ENCODE data around the gene PNPLA6. TPM values are rescaled to one million over a fixed set of nuclear protein-coding genes. Genes with fewer than 3 reads are reported as not detected.

The PNPLA6 gene
- total and polyA plus RNA-seq, 9 of the 15 experiments (the other 6 are each of a cell fraction or from before 2014, with no cell fraction given) = 0.07 to 30.2 (median 8.3) TPM

GRCh38 chr19:7515645-7516151 is 19.8 kb upstream of the PNPLA6 start, which contains the start of gene ZNF358 (continued):
- TF ChIP-seq FOXO4 (CRISPR knock-in tag; IDR thresholded peaks at IDR 0.05) (no peak), SAP30 (IDR thresholded peaks at IDR 0.05; ENCODE audit: borderline replicate concordance, insufficient read depth, low read depth, low read length, poor library complexity, severe bottlenecking) (no peak), POLR2B (IDR thresholded peaks at IDR 0.05; ENCODE audit: low read depth, partially characterized antibody) (peak; percentile 27), SMAD4 (CRISPR knock-in tag; conservative IDR thresholded peaks at IDR 0.05) (no peak), CTCFL (IDR thresholded peaks at IDR 0.05; ENCODE audit: borderline replicate concordance, insufficient read depth, low read depth, low read length, poor library complexity, severe bottlenecking) (peak; percentile 22), ELF4 (CRISPR knock-in tag; IDR thresholded peaks at IDR 0.05) (peak; percentile 62; the same call in 1 of the 2 replicates), E2F5 (CRISPR knock-in tag; IDR thresholded peaks at IDR 0.05) (no peak), NCOA2 (IDR thresholded peaks at IDR 0.05; ENCODE audit: partially characterized antibody in 2 of 2) (no peak), CBFB (CRISPR knock-in tag; IDR thresholded peaks at IDR 0.05) (no peak), CXXC5 (CRISPR knock-in tag; IDR thresholded peaks at IDR 0.05) (peak; percentile 64), VEZF1 (CRISPR knock-in tag; IDR thresholded peaks at IDR 0.05) (peak; percentile 81), FOXK2 (conservative IDR thresholded peaks at IDR 0.05 in 1 of 2, IDR thresholded peaks at IDR 0.05 in 1 of 2; ENCODE audit: low read depth in 2 of 2) (peak in 1 of 2 experiments; percentile 28; a peak in 1 of 4 replicates), THRAP3 (IDR thresholded peaks at IDR 0.05; ENCODE audit: borderline replicate concordance) (peak; percentile 47; the same call in 1 of the 2 replicates)
- TF ChIP-seq, protein P1, sequence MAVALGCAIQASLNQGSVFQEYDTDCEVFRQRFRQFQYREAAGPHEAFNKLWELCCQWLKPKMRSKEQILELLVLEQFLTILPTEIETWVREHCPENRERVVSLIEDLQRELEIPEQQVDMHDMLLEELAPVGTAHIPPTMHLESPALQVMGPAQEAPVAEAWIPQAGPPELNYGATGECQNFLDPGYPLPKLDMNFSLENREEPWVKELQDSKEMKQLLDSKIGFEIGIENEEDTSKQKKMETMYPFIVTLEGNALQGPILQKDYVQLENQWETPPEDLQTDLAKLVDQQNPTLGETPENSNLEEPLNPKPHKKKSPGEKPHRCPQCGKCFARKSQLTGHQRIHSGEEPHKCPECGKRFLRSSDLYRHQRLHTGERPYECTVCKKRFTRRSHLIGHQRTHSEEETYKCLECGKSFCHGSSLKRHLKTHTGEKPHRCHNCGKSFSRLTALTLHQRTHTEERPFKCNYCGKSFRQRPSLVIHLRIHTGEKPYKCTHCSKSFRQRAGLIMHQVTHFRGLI (CRISPR knock-in tag; IDR thresholded peaks at IDR 0.05) = no peak
- TF ChIP-seq, protein P2, sequence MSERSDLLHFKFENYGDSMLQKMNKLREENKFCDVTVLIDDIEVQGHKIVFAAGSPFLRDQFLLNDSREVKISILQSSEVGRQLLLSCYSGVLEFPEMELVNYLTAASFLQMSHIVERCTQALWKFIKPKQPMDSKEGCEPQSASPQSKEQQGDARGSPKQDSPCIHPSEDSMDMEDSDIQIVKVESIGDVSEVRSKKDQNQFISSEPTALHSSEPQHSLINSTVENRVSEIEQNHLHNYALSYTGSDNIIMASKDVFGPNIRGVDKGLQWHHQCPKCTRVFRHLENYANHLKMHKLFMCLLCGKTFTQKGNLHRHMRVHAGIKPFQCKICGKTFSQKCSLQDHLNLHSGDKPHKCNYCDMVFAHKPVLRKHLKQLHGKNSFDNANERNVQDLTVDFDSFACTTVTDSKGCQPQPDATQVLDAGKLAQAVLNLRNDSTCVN (CRISPR knock-in tag; IDR thresholded peaks at IDR 0.05) = peak; percentile 94
- TF ChIP-seq, protein P3, sequence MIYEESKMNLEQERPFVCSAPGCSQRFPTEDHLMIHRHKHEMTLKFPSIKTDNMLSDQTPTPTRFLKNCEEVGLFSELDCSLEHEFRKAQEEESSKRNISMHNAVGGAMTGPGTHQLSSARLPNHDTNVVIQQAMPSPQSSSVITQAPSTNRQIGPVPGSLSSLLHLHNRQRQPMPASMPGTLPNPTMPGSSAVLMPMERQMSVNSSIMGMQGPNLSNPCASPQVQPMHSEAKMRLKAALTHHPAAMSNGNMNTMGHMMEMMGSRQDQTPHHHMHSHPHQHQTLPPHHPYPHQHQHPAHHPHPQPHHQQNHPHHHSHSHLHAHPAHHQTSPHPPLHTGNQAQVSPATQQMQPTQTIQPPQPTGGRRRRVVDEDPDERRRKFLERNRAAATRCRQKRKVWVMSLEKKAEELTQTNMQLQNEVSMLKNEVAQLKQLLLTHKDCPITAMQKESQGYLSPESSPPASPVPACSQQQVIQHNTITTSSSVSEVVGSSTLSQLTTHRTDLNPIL (CRISPR knock-in tag; IDR thresholded peaks at IDR 0.05) = no peak
